Measurements from ENCODE around the gene IL18. TPM values are rescaled to one million over a fixed set of nuclear protein-coding genes. Genes with fewer than 3 reads are reported as not detected.

Gene IL18
- total RNA-seq, 2 experiments from 2014 or later, result not detected

DNA sequence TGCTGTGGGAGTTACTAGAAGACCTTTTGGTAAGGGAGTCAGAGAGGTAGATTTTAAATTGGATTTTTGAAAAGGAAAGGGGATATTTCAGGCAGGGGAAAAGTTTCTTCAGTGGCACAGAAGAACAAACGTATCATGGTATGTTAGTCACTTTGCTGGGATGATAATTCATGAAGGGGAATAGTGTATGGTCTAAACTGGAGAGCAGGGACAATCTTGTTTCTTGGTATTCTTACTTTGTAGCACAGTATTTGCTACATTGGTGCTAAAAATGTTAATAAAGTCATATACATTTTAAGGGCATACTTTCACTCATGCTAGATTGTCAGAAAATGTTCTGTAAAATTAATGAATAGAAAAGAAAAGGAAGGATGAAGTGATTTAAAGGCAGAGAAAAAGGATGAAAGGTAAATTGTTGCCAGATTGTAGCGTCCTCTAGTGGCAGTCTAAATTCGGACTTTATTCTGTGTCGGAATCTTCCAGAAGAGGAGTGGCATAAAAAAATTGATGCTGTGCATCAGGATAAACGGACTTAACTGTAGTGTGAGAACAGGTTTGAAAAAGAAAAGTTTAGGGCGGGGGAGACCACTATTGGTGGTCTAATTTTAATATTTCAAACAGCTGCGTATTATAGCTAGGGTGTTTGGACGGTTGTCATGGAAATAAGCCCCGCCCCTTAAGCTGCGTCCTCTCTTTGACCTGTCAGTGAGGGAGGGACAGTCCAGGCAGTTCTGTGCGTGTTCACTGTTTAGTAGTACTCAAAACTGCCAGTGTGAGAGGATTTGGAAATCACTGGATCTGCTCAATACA lies 11.1 kb upstream of the IL18 start, which contains the start of gene BCO2:
Gene BCO2 (plus strand): TSS at position 724 of the 810 bp plus-strand sequence. CDS start 90 bp downstream, outside the sequence.
- ChIA-PET POLR2A (interaction anchor here (0.5 kb wide), 1 partner anchor 678 kb away, joined by 3 read pairs; no protein-coding TSS in a partner anchor), CTCF (interaction anchor here (0.6 to 4.7 kb wide), 10 partner anchors 10 to 243 kb away, joined by 3 to 29 read pairs (median 4); no protein-coding TSS in a partner anchor)
- peak; percentile 93 for TF ChIP-seq CTCF (IDR thresholded peaks at IDR 0.05)
- H3K4me3 Mint-ChIP-seq, result peak within 1 kb of the TSS; percentile 51
- no peaks in the 10 kb centered on the region for H3K36me3 Mint-ChIP-seq (ENCODE audit: low read depth)
- peaks cover 9% of the 10 kb centered on the region for H3K4me1 Mint-ChIP-seq (ENCODE audit: low read depth)
- intact Hi-C loops (cut with micrococcal nuclease), result loop anchor here (5.0 kb wide), 1 partner anchor 63 kb away; no protein-coding TSS in a partner anchor
- ATAC-seq (peak; percentile 89), DNase-seq (peak; percentile 72)
- no peaks in the 10 kb centered on the region for H3K9me3 Mint-ChIP-seq
- H3K27me3 Mint-ChIP-seq, result peaks cover 22% of the 10 kb centered on the region
- no peak within 1 kb of the TSS for H3K27ac Mint-ChIP-seq

DNA sequence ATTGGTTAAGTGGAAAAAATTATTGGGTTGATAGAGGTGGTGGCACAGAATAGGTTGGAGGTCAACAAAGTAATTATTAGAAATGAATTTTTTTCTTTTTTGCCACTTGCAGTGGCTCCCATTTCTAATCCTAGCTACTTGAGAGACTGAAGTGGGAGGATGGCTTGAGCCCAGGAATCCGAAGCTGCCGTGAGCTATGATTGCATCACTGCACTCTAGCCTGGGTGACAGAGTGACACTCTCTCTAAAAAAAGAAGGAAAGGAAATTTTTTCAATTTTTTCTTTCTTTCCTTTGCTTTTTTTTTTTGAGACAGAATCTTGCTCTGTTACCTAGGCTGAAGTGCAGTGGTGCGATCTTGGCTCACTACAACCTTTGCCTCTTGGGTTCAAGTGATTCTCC lies 9.3 kb upstream of the IL18 start:
- H3K27ac Mint-ChIP-seq, result no peak overlapping the region
- no peaks in the 10 kb centered on the region for H3K36me3 Mint-ChIP-seq (ENCODE audit: low read depth)
- ATAC-seq (no peak), DNase-seq (no peak)
- H3K4me1 Mint-ChIP-seq (ENCODE audit: low read depth), result peaks cover 9% of the 10 kb centered on the region
- peaks cover 13% of the 10 kb centered on the region for H3K27me3 Mint-ChIP-seq
- POLR2A ChIA-PET, result interaction anchor here (1.2 kb wide), 1 partner anchor 48 kb away, joined by 3 read pairs; no protein-coding TSS in a partner anchor
- no peak overlapping the region for H3K4me3 Mint-ChIP-seq
- no peaks in the 10 kb centered on the region for H3K9me3 Mint-ChIP-seq
- intact Hi-C loops (cut with micrococcal nuclease), result no loop called here
- TF ChIP-seq CTCF (IDR thresholded peaks at IDR 0.05), result no peak
- CTCF ChIA-PET, result interaction anchor here (2.1 kb wide), 1 partner anchor 60 kb away, joined by 7 read pairs; no protein-coding TSS in a partner anchor

DNA sequence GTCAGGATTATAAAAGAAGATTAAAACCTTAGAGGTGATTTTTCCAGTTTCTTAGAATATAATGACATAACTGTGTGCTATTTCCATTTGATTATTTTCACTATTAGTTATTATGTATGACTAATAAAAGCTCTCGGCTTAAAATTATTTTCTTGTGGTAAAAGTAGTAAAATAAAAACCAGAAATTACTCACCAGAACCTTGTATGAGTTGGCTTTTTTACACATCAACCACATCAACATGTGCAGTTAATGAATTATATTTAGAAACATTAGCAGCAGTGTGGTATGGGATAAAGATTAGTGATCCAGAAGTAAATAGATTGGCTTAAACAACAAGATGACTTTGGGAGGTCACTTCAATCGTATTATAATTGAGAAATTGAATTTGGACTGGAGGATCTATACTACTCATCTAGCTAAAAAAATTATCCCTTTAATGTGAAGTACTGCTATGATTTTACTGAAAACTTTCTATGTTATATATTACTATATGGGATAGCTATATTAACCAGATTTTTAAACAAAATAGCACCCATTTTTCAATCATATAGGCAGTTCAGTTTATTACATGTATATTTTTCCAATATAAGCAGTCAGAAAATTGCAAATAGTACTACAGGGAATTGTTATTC lies 8.6 kb upstream of the IL18 start:
- no peak for TF ChIP-seq CTCF (IDR thresholded peaks at IDR 0.05)
- Mint-ChIP-seq H3K27me3 (peaks cover 11% of the 10 kb centered on the region), H3K4me1 (ENCODE audit: low read depth) (peaks cover 9% of the 10 kb centered on the region), H3K36me3 (ENCODE audit: low read depth) (no peaks in the 10 kb centered on the region), H3K27ac (no peak overlapping the region), H3K4me3 (no peak overlapping the region), H3K9me3 (no peaks in the 10 kb centered on the region)
- intact Hi-C loops (cut with micrococcal nuclease), result no loop called here
- ChIA-PET CTCF (interaction anchor here (0.7 to 2.1 kb wide), 3 partner anchors 13 to 108 kb away, joined by 3 to 7 read pairs (median 3); no protein-coding TSS in a partner anchor), POLR2A (interaction anchor here (1.2 kb wide), 1 partner anchor 49 kb away, joined by 3 read pairs; no protein-coding TSS in a partner anchor)
- DNase-seq (no peak), ATAC-seq (no peak)

- DNase-seq, result no peak
- CTCF ChIA-PET, result no interaction called here
- Mint-ChIP-seq H3K4me3 (no peak within 1 kb of the TSS), H3K27me3 (peaks cover 13% of the 10 kb centered on the region), H3K27ac (no peak within 1 kb of the TSS), H3K4me1 (ENCODE audit: low read depth) (no peaks in the 10 kb centered on the region), H3K36me3 (ENCODE audit: low read depth) (no peaks in the 10 kb centered on the region), H3K9me3 (no peaks in the 10 kb centered on the region)
- POLR2A ChIA-PET, result no interaction called here
- TF ChIP-seq CTCF (IDR thresholded peaks at IDR 0.05), result no peak
- intact Hi-C loops (cut with micrococcal nuclease), result no loop called here
- no peak for ATAC-seq
Measured at GRCh38 chr11:112167145-112167544, 3.3 kb upstream of the IL18 start, which contains the start of gene TEX12. TEX12 (plus strand) TSS chr11:112167372; CDS start chr11:112169269, 1,897 bp downstream.
